Mammary epithelial cell (primary cell): ENCODE measurements around the gene AREL1.

Experiments
- EZH2 ChIP-seq: IDR thresholded peaks from 2 replicates; pipeline ENCODE4 v1.6.1; 2012; ENCODE audit warnings: low read length, inconsistent platforms, borderline replicate concordance
- TF ChIP-seq, protein P1 (sequence below), 2 donors: IDR thresholded peaks in 1 of 2; conservative IDR thresholded peaks in 1 of 2; 2 replicates each; pipeline ENCODE4 v1.5.1; 2011 to 2012; ENCODE audit warnings: inconsistent platforms in 2 of 2, low read length in 2 of 2, mild to moderate bottlenecking in 2 of 2, control low read depth in 1 of 2, low read depth in 1 of 2; ENCODE audit not compliant: insufficient read depth in 1 of 2; ENCODE audit errors: extremely low read depth in 1 of 2

DNA sequence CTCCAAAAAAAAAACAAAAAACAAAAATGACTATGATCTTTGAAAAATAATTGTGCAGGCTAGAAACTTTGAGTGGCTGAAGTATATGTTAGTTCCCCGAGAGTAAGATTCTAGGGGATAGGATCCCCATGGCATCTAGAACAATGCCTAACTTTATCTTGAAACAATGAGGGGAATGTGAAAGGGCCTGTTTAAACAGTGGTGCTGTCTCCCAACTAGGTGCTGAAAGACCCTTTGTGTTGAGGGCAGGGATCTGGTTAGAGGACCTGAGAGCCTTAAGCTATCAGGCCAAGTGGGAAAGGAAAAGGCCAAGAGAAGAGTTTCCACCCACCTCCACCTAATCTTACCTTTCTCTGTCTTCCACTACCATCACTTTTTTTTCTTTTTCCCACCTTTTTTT lies 43.4 kb upstream of the AREL1 start:
- TF ChIP-seq, protein P1, sequence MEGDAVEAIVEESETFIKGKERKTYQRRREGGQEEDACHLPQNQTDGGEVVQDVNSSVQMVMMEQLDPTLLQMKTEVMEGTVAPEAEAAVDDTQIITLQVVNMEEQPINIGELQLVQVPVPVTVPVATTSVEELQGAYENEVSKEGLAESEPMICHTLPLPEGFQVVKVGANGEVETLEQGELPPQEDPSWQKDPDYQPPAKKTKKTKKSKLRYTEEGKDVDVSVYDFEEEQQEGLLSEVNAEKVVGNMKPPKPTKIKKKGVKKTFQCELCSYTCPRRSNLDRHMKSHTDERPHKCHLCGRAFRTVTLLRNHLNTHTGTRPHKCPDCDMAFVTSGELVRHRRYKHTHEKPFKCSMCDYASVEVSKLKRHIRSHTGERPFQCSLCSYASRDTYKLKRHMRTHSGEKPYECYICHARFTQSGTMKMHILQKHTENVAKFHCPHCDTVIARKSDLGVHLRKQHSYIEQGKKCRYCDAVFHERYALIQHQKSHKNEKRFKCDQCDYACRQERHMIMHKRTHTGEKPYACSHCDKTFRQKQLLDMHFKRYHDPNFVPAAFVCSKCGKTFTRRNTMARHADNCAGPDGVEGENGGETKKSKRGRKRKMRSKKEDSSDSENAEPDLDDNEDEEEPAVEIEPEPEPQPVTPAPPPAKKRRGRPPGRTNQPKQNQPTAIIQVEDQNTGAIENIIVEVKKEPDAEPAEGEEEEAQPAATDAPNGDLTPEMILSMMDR (conservative IDR thresholded peaks at IDR 0.05 in 1 of 2, IDR thresholded peaks at IDR 0.05 in 1 of 2; ENCODE audit: extremely low read depth in 1 of 2, insufficient read depth in 1 of 2, low read depth in 1 of 2, low read length in 2 of 2), result no peak
- TF ChIP-seq EZH2, result no peak
